ENCODE measurements around the gene ABTB2.

The ABTB2 gene

DNA sequence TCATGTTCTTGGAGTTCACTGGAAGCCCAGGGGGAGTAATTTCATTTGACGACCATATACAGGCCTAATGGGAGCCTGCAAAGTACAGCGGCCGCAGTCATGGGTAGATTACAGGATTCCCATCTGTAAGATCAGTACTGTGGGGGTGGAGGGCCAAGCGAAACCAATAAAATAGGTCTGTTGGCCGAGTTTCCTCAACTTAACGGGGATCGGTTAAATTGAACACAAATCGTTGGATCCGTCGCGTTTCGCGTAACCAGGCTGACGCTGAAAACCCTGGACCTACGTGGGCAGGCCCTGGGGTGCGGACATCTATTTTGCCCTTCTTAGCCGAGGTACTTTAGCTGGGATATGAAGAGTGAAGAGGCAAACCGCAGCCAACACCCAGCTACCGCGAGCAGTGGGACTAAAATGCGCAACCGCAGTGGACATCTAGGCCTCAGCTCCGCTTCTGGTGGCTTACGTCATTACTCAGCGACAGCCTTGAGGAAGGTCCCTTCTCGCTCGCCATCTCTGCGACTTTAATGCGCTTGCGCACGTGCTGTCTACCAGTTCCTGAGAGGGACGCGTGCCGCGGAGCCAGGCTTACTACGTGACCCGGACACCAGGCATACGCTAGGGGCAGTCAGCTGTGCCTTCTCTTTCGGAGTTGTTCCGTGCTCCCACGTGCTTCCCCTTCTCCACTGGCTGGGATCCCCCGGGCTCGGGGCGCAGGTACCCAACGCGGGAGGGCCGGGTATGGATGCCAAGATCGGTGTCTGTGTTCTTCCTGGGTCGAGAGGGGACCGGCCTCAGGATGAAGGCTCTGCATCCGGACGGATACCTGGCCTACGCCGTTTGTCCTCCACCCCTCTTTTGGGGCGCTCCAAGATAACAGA, 252.5 kb downstream of the ABTB2 start, which contains the start of gene NAT10:
TSS of gene NAT10 (plus strand) at position 551 of the 878 bp plus-strand sequence. CDS start 2,597 bp downstream, outside the sequence.
- peak; percentile 95 for DNase-seq (ENCODE audit: low spot score)

DNA sequence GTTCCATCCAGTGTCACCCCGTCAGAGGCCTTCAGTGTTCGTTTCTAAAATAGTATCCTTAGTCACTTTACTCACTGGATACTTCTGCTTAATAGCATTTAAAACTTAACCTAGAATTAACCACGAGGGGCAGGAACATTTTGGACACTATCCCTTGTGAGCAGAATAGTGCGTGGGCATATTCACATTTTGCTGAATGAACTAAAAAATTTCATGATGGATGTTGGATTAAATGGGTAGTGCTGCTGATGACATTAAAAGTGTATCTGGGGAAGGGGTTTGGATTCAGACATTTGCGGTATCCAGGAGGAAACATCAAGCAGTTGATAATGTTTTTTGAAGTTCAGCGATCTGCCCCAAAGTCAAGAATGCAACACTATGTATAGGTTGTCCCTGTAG, 253.1 kb downstream of the ABTB2 start:
- DNase-seq (ENCODE audit: low spot score): no peak

Measured in hepatic stellate cell (primary cell).